HuH-7 (cell line): ENCODE measurements around the gene PDE3B.
"Not testable (repeated sequence)": the region's sequence is repeated elsewhere in the genome, so short reads cannot be mapped to it uniquely, and the experiment has no call there.

Experiments used
- DNase-seq: peaks from one replicate; pipeline ENCODE4 v3.0.0; 2011; ENCODE audit warnings: low spot score

PDE3B gene

DNA sequence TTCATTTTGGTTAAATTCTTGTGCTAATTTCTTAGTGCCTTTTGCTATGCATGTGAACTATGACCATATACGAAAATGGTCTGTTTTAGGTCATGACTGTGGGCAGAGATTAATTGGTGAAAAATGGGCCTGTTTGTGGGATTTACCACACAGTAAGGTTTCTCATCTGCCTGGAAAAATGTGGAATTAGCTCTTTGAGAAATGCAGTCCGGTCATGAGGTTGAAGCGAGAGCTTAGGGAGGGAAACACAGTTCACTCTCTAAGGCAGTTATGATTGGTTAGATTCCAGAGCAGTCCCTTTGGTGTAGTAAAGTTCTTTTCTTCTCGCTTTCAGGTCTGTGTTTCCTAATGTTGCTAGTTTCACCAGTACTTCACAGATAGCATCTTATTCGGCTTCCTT is 1.2 kb upstream of the PDE3B start:
- no peak for DNase-seq

GRCh38 chr11:14642873-14643696 is 519 bp upstream of the PDE3B start:
- no peak for DNase-seq

DNA sequence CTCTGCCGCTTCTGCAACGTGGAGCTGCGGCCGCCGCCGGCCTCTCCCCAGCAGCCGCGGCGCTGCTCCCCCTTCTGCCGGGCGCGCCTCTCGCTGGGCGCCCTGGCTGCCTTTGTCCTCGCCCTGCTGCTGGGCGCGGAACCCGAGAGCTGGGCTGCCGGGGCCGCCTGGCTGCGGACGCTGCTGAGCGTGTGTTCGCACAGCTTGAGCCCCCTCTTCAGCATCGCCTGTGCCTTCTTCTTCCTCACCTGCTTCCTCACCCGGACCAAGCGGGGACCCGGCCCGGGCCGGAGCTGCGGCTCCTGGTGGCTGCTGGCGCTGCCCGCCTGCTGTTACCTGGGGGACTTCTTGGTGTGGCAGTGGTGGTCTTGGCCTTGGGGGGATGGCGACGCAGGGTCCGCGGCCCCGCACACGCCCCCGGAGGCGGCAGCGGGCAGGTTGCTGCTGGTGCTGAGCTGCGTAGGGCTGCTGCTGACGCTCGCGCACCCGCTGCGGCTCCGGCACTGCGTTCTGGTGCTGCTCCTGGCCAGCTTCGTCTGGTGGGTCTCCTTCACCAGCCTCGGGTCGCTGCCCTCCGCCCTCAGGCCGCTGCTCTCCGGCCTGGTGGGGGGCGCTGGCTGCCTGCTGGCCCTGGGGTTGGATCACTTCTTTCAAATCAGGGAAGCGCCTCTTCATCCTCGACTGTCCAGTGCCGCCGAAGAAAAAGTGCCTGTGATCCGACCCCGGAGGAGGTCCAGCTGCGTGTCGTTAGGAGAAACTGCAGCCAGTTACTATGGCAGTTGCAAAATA is 816 bp downstream of the PDE3B start:
- no peak for DNase-seq

DNA sequence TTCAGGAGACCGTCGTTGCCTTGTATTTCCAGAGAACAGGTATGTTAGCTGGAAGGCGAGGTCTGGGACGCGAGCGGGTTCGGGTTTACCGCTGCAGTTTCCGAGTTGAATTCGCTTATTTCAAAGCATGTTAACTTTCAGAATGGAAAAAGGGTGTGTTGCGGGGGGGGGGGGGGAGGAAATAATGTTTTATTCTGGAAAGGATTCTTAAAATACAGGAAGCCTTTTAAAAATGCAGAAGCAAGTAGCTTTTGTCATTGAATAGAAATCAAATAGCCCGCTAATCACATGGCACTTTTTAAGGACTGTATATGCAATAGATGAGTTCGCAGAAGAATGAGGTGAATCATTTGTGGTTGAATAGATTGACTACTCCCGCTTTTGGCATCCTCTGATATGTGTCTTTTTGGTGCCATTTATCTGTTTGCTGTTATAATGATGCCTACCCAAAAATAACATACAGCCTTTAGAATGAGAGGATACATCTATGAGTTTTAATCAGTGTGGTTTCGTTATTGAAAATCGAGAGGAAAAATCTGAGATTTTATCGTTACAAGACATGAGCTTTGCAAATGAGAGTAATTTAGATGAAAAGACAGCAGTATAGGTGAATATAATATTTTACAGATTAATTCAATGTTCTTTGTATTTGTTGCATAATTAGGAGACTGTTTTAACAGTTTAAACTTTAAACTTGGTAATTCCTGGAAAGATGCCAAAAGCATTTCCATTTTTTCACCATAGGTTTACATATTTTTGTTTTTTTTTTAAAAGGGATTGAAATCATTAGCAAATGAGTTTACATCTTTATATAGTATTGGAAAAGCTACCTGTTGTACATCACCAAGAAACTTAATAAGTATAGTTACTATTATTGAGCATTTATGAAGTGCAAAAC is 1.7 kb downstream of the PDE3B start:
- no peak for DNase-seq

GRCh38 chr11:14645985-14646900 is 2.6 kb downstream of the PDE3B start:
- DNase-seq: no peak

DNA sequence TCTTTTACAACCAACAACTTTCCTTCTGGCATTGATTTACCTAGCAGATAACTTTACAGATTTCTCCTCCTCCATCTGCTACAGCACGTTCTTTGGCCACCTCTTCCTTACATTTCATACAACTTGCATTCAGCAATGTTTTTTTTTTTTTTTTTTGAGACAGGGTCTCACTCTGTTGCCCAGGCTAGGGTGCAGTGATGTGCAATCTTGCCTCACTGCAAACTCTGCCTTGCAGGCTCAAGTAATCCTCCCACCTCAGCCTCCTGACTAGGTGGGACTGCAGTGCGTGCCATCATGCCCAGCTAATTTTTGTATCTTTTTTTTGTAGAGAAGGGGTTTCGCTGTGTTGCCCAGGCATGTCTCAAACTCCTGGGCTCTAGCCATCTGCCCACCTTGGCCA is 6.5 kb downstream of the PDE3B start:
- no peak for DNase-seq

- no peak for DNase-seq
These were observed 9.5 kb downstream of the PDE3B start for GRCh38 chr11:14653090-14653489.

DNA sequence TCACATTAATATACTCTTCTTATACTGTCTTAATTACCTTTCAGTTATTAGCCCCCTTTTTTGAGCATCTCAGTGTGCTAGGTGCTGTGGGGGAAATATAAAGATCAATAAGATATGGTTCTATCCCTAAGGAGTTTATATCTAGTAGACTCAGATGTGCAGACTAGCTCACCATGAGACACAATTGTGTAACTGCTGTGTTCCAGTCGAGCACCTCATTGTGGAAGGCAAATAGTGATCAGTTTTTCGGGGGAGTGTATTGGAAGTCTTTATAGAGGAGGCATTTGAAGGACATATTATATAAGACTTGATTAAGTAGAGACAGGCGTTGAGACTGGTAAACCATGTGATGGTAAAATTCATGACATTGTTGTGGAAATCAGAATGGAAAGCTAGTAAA is 11.8 kb downstream of the PDE3B start:
- DNase-seq: no peak

- DNase-seq: no peak
These were observed 13.2 kb downstream of the PDE3B start for GRCh38 chr11:14656536-14657457.

DNA sequence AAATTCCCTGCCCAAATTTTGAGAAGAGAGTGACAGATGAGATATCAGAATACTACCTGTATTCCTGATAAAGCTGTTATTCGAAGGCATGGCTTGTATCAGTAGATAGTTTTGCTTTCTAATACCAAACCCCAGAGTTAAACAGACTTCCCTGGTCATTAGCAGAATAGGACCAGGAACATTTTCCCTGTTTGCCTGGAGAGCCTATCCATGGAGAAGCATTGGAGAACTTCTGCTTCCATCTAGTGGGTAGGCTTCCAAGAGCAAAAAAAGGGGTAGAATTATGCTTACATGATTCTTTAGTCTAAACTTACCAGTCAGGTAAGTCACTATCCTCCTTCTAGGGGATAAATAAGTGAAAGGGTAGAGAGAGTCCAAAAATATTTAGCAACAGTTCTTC is 14.2 kb downstream of the PDE3B start:
- DNase-seq: no peak

GRCh38 chr11:14664926-14665325 is 21.3 kb downstream of the PDE3B start:
- not testable (repeated sequence) for DNase-seq

DNA sequence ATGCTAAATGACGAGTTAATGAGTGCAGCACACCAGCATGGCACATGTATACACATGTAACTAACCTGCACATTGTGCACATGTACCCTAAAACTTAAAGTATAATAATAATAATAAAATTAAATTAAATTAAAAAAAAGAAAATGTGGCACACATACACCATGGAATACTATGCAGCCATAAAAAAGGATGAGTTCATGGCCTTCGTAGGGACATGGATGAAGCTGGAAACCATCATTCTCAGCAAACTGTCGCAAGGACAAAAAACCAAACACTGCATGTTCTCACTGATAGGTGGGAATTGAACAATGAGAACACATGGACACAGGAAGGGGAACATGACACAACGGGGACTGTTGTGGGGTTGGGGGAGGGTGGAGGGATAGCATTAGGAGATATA is 23.7 kb downstream of the PDE3B start:
- not testable (repeated sequence) for DNase-seq

- DNase-seq: no peak
These were observed 25.2 kb downstream of the PDE3B start for GRCh38 chr11:14668731-14669301.

DNA sequence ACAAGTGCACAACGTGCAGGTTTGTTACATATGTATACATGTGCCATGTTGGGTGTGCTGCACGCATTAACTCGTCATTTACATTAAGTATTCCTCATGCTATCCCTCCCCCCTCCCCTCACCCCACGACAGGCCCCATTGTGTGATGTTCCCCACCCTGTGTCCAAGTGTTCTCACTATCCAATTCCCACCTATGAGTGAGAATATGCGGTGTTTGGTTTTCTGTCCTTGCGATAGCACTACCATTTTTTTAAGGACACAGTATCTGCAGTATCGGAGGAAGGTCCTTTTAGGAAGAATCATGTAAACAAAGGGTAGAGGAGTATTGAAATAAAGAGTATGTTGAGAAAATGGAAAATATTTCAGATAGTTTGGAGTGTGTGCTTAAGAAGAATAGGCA is 25.9 kb downstream of the PDE3B start:
- no peak for DNase-seq

- no peak for DNase-seq
These were observed 26.4 kb downstream of the PDE3B start for GRCh38 chr11:14669958-14670357.

DNA sequence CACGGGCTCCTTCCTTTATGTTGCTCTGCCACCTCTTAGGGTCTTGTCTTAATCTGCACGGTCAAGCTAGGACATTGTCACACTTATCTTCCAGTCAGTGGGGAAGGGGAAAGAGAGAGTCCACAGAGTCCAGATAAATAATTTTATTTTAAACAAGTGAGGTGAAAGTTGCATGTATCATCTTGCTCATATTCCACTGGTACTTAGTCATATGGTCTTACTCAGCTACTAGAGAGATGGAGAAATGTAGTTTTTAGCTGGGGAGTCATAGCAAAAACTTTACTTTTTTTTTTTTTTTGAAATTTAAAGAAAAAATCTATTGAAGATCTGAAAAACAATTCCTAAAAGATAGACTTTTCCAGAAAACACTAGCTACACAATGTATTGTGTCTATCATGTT is 29.0 kb downstream of the PDE3B start:
- DNase-seq: no peak

GRCh38 chr11:14673421-14673820 is 29.8 kb downstream of the PDE3B start:
- no peak for DNase-seq

- no peak for DNase-seq
These were observed 30.3 kb downstream of the PDE3B start for GRCh38 chr11:14673824-14674405.

DNA sequence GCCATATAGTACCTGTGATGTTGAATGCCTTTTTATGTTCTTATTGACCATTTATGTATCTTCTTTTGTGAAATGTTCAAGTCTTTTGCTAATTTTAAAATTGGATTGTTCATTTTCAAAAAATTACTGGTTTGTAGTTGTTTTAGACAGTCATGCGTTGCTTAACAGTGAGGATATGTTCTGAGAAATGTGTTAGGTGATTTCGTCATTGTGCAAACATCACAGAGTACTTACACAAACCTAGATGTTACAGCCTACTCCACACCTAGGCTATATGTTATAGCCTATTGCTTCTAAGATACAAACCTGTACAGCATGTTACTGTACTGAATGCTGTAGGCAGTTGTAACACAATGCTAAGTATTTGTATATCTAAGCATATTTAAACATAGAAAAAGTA is 32.5 kb downstream of the PDE3B start:
- no peak for DNase-seq
